NCI-H1436 (cell line): Measurements from ENCODE around the gene FLVCR1.

Source experiments
- DNase-seq: peaks from one replicate; lab custom pipeline; 2025; lab: John Stamatoyannopoulos, UW

Gene FLVCR1

GRCh38 chr1:212945463-212946160 lies 87.5 kb downstream of the FLVCR1 start:
- DNase-seq: no peak

- peak; percentile 3 for DNase-seq
Measured at GRCh38 chr1:212946872-212947271, 88.8 kb downstream of the FLVCR1 start.
